Endodermal cell (in vitro differentiated cells): ENCODE measurements around the gene SYT17. TPM values are rescaled to one million over a fixed set of nuclear protein-coding genes. Genes with fewer than 3 reads are reported as not detected.

Experiments
- DNase-seq: peaks from one replicate; pipeline ENCODE4 v3.0.0-alpha.2; 2017
- H3K27ac ChIP-seq: 2 replicates; pipeline ENCODE4 v1.5.1; 2013; ENCODE audit warnings: mild to moderate bottlenecking, low read depth, low read length, moderate library complexity
- H3K27me3 ChIP-seq: 2 replicates; pipeline ENCODE4 v1.6.1; 2013; ENCODE audit warnings: mild to moderate bottlenecking, low read length, moderate library complexity; ENCODE audit not compliant: insufficient read depth, control insufficient read depth, poor library complexity, severe bottlenecking
- H3K36me3 ChIP-seq: 2 replicates; pipeline ENCODE4 v1.7.0; 2013; ENCODE audit warnings: mild to moderate bottlenecking, low read length, moderate library complexity; ENCODE audit not compliant: control insufficient read depth, insufficient read depth
- H3K4me1 ChIP-seq: one replicate; pipeline ENCODE4 v1.7.0; 2013; ENCODE audit warnings: low read length; ENCODE audit not compliant: control insufficient read depth, insufficient read depth
- H3K4me3 ChIP-seq: 2 replicates; pipeline ENCODE4 v1.5.1; 2013; ENCODE audit warnings: mild to moderate bottlenecking, low read length, moderate library complexity
- H3K9ac ChIP-seq: 2 replicates; pipeline ENCODE4 v1.6.1; 2013; ENCODE audit warnings: mild to moderate bottlenecking, low read length, moderate library complexity; ENCODE audit not compliant: poor library complexity, severe bottlenecking; ENCODE audit errors: extremely low read depth
- H3K9me3 ChIP-seq: 2 replicates; pipeline ENCODE4 v1.6.1; 2013; ENCODE audit warnings: mild to moderate bottlenecking, low read length, moderate library complexity; ENCODE audit not compliant: control insufficient read depth
- H3K27ac Mint-ChIP-seq: 2 replicates; pipeline ENCODE4 v1.8.0; 2020; ENCODE audit warnings: mixed read lengths
- H3K27me3 Mint-ChIP-seq: 2 replicates; pipeline ENCODE4 v1.8.0; 2021; ENCODE audit warnings: mild to moderate bottlenecking, mixed read lengths; ENCODE audit not compliant: insufficient read depth
- H3K36me3 Mint-ChIP-seq: 2 replicates; pipeline ENCODE4 v1.8.0; 2020; ENCODE audit warnings: low read depth, mixed read lengths
- H3K4me1 Mint-ChIP-seq: 2 replicates; pipeline ENCODE4 v1.8.0; 2020; ENCODE audit warnings: mixed read lengths
- H3K4me3 Mint-ChIP-seq: 2 replicates; pipeline ENCODE4 v1.8.0; 2020; ENCODE audit warnings: mild to moderate bottlenecking, moderate library complexity, mixed read lengths
- H3K9me3 Mint-ChIP-seq: 2 replicates; pipeline ENCODE4 v1.8.0; 2020; ENCODE audit warnings: mild to moderate bottlenecking, mixed read lengths
- WGBS, 2 experiments: methylation state at CpG; one replicate each; pipeline versions ENCODE4 v1.1.5 to v1.1.7; 2013; ENCODE audit warnings: missing lambda C conversion rate in 2 of 2, mixed read lengths in 1 of 2; ENCODE audit not compliant: insufficient coverage in 1 of 2, insufficient read length in 1 of 2; 5-methylcytosine and 5-hydroxymethylcytosine counted together
- total RNA-seq, 2 donors: library from RNA; stranded (reverse); fragmentation: NEBNext Ultra II Directional in 1 of 2; extraction: Animal tissue kit (Norgen Biotek cat#: 25700) in 1 of 2; gene quantifications; 2 replicates in 1 of 2; 3 replicates in 1 of 2; pipeline ENCODE4 v1.2.1, GENCODE V29; 2021
- TF ChIP-seq, protein P1 (sequence below): fragments of 200-600 bp; sonication (generic); conservative IDR thresholded peaks from 2 replicates; pipeline ENCODE4 v1.5.0; 2021; ENCODE audit warnings: antibody characterized with exemption, mild to moderate bottlenecking

SYT17 gene
- total RNA-seq, 2 donors from 2014 or later: 11.2 to 11.5 TPM

DNA sequence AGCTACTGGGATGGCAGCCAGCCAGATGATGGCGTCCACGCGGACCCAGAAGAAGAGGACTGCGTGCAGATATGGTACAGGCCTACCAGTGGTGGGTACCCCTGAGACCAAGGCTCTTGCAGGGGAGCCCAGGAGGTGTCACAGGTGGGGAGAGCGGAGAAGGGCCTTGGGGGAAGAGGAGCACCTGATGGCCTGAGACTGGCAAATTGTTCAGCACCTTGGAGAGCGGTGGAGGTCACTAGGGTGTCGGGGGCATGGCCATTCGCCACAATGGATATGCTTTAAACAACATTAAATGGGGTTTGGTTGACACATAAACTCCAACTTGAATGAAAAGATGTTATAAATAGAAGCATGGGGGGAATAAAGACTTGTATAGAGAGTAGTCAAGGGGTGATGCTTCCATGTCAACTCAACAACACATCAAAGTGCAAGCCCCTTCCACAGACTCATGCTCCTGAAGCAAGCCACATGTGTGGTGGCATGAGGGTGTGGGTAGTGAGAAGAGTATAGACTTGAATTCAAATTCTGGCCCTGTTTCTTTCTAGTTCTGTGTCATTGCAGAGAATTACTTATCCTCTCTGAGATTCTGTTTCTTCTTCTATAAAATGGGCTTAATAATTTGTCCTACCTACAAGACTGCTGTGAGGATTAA is 139.7 kb downstream of the SYT17 start:
- Mint-ChIP-seq H3K4me3 (no peak overlapping the region), H3K36me3 (no peaks in the 10 kb centered on the region), H3K27ac (no peak overlapping the region), H3K9me3 (peaks cover 4% of the 10 kb centered on the region), H3K4me1 (peaks cover 7% of the 10 kb centered on the region), H3K27me3 (no peaks in the 10 kb centered on the region)
- H3K4me1 ChIP-seq: no peaks in the 10 kb centered on the region
- 74 to 78% methylated on average over 7 to 8 of the region's 8 CpGs for WGBS, 2 experiments
- H3K36me3 ChIP-seq: no peaks in the 10 kb centered on the region
- no peaks in the 10 kb centered on the region for H3K9me3 ChIP-seq
- no peak overlapping the region for H3K9ac ChIP-seq
- no peaks in the 10 kb centered on the region for H3K27me3 ChIP-seq
- DNase-seq: peak; percentile 89
- TF ChIP-seq, protein P1, sequence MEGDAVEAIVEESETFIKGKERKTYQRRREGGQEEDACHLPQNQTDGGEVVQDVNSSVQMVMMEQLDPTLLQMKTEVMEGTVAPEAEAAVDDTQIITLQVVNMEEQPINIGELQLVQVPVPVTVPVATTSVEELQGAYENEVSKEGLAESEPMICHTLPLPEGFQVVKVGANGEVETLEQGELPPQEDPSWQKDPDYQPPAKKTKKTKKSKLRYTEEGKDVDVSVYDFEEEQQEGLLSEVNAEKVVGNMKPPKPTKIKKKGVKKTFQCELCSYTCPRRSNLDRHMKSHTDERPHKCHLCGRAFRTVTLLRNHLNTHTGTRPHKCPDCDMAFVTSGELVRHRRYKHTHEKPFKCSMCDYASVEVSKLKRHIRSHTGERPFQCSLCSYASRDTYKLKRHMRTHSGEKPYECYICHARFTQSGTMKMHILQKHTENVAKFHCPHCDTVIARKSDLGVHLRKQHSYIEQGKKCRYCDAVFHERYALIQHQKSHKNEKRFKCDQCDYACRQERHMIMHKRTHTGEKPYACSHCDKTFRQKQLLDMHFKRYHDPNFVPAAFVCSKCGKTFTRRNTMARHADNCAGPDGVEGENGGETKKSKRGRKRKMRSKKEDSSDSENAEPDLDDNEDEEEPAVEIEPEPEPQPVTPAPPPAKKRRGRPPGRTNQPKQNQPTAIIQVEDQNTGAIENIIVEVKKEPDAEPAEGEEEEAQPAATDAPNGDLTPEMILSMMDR: no peak
- no peak overlapping the region for H3K27ac ChIP-seq
- no peak overlapping the region for H3K4me3 ChIP-seq

DNA sequence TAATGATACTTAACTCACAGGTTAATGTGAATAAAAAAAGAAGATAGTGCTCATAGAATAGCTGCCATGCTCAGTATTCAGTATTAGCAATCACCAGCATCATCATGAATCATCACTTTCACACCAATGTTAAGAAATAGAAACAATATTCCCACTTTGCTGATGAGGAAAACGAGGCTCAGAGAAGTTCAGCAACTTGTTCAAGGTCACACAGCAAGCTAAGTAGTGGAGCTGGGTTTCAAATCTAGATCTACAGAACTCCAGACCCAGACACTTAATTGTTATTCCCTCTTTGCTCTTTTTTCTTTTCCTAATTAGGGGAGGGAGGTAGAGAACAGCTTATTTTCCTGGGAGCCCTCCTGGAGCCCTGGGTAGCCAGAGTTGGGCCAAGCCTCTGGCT is 140.4 kb downstream of the SYT17 start:
- Histone ChIP-seq H3K4me1 (no peaks in the 10 kb centered on the region), H3K27me3 (no peaks in the 10 kb centered on the region), H3K9ac (no peak overlapping the region), H3K9me3 (no peaks in the 10 kb centered on the region), H3K27ac (no peak overlapping the region), H3K36me3 (no peaks in the 10 kb centered on the region), H3K4me3 (no peak overlapping the region)
- 71 to 85% methylated on average over 1 of the region's 1 CpG for WGBS, 2 experiments
- no peaks in the 10 kb centered on the region for H3K36me3 Mint-ChIP-seq
- H3K27ac Mint-ChIP-seq: no peak overlapping the region
- H3K4me1 Mint-ChIP-seq: peaks cover 7% of the 10 kb centered on the region
- TF ChIP-seq, protein P1: no peak
- H3K4me3 Mint-ChIP-seq: no peak overlapping the region
- H3K27me3 Mint-ChIP-seq: no peaks in the 10 kb centered on the region
- H3K9me3 Mint-ChIP-seq: peaks cover 6% of the 10 kb centered on the region
- DNase-seq: no peak

DNA sequence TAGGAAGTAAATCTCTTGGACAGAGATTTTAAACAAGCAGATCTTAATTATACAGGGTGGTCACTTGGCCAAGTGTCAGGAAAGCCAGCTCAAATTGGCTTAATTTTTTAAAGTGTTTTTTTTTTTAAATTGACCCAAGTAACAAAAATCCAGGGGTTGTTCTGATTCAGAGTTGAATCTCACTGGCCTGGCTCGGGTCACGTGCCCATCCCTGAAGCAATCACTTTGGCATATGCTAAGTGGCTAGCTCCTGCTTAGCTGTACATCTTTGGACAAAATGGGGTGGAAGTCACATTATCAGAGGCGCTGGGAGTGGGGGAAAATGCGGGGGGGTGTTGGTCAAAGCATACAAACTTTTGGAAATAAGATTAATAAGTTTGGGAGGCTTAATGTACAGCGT is 141.1 kb downstream of the SYT17 start:
- TF ChIP-seq, protein P1: no peak

More for the DNA sequence above, 141.1 kb downstream of the SYT17 start:
- no peak overlapping the region for H3K4me3 Mint-ChIP-seq
- no peak overlapping the region for H3K9ac ChIP-seq
- no peaks in the 10 kb centered on the region for H3K4me1 ChIP-seq
- no peaks in the 10 kb centered on the region for H3K27me3 Mint-ChIP-seq
- no peak overlapping the region for H3K27ac ChIP-seq
- DNase-seq: no peak
- no peaks in the 10 kb centered on the region for H3K9me3 ChIP-seq
- H3K36me3 Mint-ChIP-seq: no peaks in the 10 kb centered on the region
- H3K4me1 Mint-ChIP-seq: peaks cover 7% of the 10 kb centered on the region
- H3K36me3 ChIP-seq: no peaks in the 10 kb centered on the region
- WGBS, 2 experiments: 91 to 94% methylated on average over 3 to 5 of the region's 5 CpGs
- peaks cover 6% of the 10 kb centered on the region for H3K9me3 Mint-ChIP-seq
- H3K27ac Mint-ChIP-seq: no peak overlapping the region
- no peak overlapping the region for H3K4me3 ChIP-seq
- H3K27me3 ChIP-seq: no peaks in the 10 kb centered on the region
